Measurements from ENCODE around the gene SEH1L. TPM values are rescaled to one million over a fixed set of nuclear protein-coding genes. Genes with fewer than 3 reads are reported as not detected.

The SEH1L gene
- total RNA-seq, 6 donors from 2014 or later, result 18.4 to 49.7 (median 38.2) TPM

DNA sequence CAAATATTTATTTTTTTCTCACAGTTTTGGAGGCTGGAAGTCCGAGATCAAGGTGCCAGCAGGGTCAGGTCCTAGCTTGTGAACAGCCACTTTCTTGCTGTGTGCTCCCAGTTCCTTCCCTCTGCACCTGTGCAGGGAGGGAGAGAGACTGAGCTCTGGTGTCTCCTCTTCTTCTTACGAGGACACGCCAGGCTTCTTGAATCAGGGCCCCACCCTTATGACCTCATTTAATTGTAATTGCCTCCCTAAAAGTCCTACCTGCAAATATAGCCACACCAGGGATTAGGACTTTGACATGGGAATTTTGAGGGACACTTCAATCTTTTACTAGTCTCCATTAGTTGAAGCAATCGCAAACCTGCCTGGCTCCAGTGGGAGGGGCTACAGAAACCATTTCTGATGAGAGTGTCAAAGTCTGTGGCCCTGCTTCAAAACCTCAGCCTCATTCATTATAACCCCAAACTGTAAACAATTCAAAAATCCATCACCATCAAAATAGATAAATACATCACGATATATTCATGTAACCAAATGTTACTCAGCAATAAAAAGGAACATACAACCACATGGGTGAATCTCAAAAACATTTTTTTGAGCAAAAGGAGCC is 18.2 kb upstream of the SEH1L start:
- TF ChIP-seq EP300 (IDR thresholded peaks at IDR 0.05) (no peak), POLR2A (IDR thresholded peaks at IDR 0.05) (no peak), POLR2AphosphoS5 (IDR thresholded peaks at IDR 0.05) (no peak)
- TF ChIP-seq, protein P1, sequence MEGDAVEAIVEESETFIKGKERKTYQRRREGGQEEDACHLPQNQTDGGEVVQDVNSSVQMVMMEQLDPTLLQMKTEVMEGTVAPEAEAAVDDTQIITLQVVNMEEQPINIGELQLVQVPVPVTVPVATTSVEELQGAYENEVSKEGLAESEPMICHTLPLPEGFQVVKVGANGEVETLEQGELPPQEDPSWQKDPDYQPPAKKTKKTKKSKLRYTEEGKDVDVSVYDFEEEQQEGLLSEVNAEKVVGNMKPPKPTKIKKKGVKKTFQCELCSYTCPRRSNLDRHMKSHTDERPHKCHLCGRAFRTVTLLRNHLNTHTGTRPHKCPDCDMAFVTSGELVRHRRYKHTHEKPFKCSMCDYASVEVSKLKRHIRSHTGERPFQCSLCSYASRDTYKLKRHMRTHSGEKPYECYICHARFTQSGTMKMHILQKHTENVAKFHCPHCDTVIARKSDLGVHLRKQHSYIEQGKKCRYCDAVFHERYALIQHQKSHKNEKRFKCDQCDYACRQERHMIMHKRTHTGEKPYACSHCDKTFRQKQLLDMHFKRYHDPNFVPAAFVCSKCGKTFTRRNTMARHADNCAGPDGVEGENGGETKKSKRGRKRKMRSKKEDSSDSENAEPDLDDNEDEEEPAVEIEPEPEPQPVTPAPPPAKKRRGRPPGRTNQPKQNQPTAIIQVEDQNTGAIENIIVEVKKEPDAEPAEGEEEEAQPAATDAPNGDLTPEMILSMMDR (IDR thresholded peaks at IDR 0.05), result no peak
- 76 to 78% methylated on average over 5 of the region's 5 CpGs for WGBS, 2 donors
- no peaks in the 10 kb centered on the region for H3K36me3 ChIP-seq
- no peaks in the 10 kb centered on the region for H3K27me3 ChIP-seq
- H3K27ac ChIP-seq, result no peak overlapping the region
- H3K4me1 ChIP-seq, result peaks cover 0 to 6% (median 0%) of the 10 kb centered on the region in 4 donors
- H3K9me3 ChIP-seq, result no peaks in the 10 kb centered on the region
- H3K4me3 ChIP-seq, result no peak overlapping the region
- ATAC-seq (ENCODE audit: low FRiP score in 2 of 2) (no peak), DNase-seq (no peak)

DNA sequence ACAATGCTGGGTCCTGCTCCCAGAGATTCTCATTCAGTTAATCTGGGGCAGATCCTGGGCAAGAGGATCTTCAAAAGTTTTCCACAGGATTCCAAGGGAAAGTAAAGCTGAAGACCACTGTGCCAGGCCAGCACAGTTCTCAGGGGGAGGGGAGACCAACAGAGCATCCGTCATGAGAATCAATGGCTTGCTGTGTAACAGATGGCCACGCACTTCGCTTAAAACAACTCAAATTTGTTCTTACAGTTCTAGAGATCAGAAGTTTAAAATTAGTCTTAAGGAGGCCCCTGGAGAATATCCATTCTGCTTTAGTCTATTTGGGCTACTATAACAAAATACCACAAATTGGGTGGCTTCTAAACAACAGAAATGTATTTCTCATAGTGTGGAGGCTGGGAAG is 17.4 kb upstream of the SEH1L start:
- Histone ChIP-seq H3K27ac (no peak overlapping the region), H3K4me1 (peaks cover 0 to 10% (median 0%) of the 10 kb centered on the region in 4 donors), H3K4me3 (no peak overlapping the region), H3K9me3 (no peaks in the 10 kb centered on the region), H3K36me3 (no peaks in the 10 kb centered on the region), H3K27me3 (no peaks in the 10 kb centered on the region)
- WGBS, 2 donors, result 88 to 90% methylated on average over 3 of the region's 3 CpGs
- DNase-seq (no peak), ATAC-seq (ENCODE audit: low FRiP score in 2 of 2) (no peak)
- TF ChIP-seq POLR2A (IDR thresholded peaks at IDR 0.05), result no peak
- TF ChIP-seq, protein P1 (IDR thresholded peaks at IDR 0.05), result no peak
- TF ChIP-seq POLR2AphosphoS5 (IDR thresholded peaks at IDR 0.05), result no peak
- no peak for TF ChIP-seq EP300 (IDR thresholded peaks at IDR 0.05)

DNA sequence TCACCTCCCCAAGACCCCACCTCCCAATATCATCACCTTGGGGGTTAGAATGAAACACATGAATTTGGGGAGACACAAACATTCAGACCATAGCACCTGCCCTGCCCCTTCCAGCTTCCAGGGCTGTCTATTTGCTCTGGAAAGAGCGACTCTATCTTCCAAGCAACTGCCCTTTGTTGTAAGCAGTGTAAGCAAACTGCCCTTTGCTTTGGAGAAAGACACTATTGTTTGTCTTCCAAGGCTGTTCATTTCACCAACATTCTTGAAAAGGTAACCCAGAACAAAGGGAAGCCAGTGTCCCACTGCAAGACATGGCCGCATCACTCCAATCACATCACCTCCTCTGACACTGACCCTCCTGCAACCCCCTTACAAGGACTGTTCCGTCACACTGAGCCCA is 16.9 kb upstream of the SEH1L start:
- 68 to 90% methylated on average over 3 of the region's 3 CpGs for WGBS, 2 donors
- ATAC-seq (ENCODE audit: low FRiP score in 2 of 2) (no peak), DNase-seq (no peak)

DNA sequence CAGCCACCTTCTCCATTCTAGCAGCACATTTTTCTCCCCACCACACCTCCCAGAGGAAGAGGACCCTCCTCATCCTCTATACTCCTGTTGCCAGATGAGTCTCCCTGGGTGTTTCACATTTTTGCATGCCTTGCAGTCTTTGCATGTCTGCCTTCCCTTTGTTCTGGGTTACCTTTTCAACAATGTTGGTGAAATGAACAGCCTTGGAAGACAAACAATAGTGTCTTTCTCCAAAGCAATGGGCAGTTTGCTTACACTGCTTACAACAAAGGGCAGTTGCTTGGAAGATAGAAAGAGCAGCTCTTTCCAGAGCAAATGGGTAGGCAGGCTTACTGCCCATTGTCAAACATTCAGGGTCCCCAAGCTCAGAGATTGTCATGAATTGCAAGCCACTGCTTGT is 14.5 kb upstream of the SEH1L start:
- H3K27ac ChIP-seq, result no peak overlapping the region
- H3K9me3 ChIP-seq, result no peaks in the 10 kb centered on the region
- DNase-seq (no peak), ATAC-seq (ENCODE audit: low FRiP score in 2 of 2) (no peak)
- H3K4me3 ChIP-seq, result no peak overlapping the region
- no peaks in the 10 kb centered on the region for H3K27me3 ChIP-seq
- H3K36me3 ChIP-seq, result no peaks in the 10 kb centered on the region
- H3K4me1 ChIP-seq, result peaks cover 0 to 10% (median 0%) of the 10 kb centered on the region in 4 donors
- no peak for TF ChIP-seq EP300 (IDR thresholded peaks at IDR 0.05)
- TF ChIP-seq, protein P1 (IDR thresholded peaks at IDR 0.05), result no peak
- no peak for TF ChIP-seq POLR2AphosphoS5 (IDR thresholded peaks at IDR 0.05)
- TF ChIP-seq POLR2A (IDR thresholded peaks at IDR 0.05), result no peak

More for the DNA sequence above, 16.9 kb upstream of the SEH1L start:
- Histone ChIP-seq H3K27me3 (no peaks in the 10 kb centered on the region), H3K36me3 (no peaks in the 10 kb centered on the region), H3K4me1 (peaks cover 0 to 10% (median 0%) of the 10 kb centered on the region in 4 donors), H3K9me3 (no peaks in the 10 kb centered on the region), H3K27ac (no peak overlapping the region), H3K4me3 (no peak overlapping the region)
- TF ChIP-seq POLR2A (IDR thresholded peaks at IDR 0.05), result no peak
- no peak for TF ChIP-seq EP300 (IDR thresholded peaks at IDR 0.05)
- TF ChIP-seq POLR2AphosphoS5 (IDR thresholded peaks at IDR 0.05), result no peak
- TF ChIP-seq, protein P1 (IDR thresholded peaks at IDR 0.05), result no peak

All from upper lobe of left lung (tissue), 6 donors.